HCT116 (cell line): ENCODE data around the gene SDK2. TPM values are rescaled to one million over a fixed set of nuclear protein-coding genes. Genes with fewer than 3 reads are reported as not detected.

ENCODE experiments used
- ATAC-seq: fragments of 200-7000 bp; cut with Tn5 transposase; 2 replicates; pipeline ENCODE4 v1.9.1; 2020; ENCODE audit warnings: mild to moderate bottlenecking, moderate library complexity
- BruUV-seq: library from RNA; stranded (reverse); fragments of 400-500 nt; replicated peaks from 2 replicates; lab custom pipeline; 2021; lab: Mats Ljungman, UMichigan
- CTCF ChIA-PET: fragments of 300-600 bp; sonication (Branson Sonifier 250); formaldehyde crosslinking; loops from one replicate; lab custom pipeline; 2021; ENCODE audit warnings: antibody characterized with exemption; lab: Charles Lee
- POLR2A ChIA-PET: fragments of 300-600, 350-600 bp; sonication (Branson Sonifier 250); formaldehyde crosslinking; loops from one replicate; lab custom pipeline; 2021; ENCODE audit warnings: antibody characterized with exemption; lab: Charles Lee
- RAD21 ChIA-PET, 2 experiments: fragments of 300-600 bp; sonication (Branson Sonifier 250); formaldehyde crosslinking; loops; one replicate each; lab custom pipeline; 2023; ENCODE audit warnings: low total read pairs in 2 of 2; ENCODE audit not compliant: uncharacterized antibody in 2 of 2, unreplicated experiment in 2 of 2, low non-redundant PET in 1 of 2; lab: Charles Lee
- DNase-seq: peaks from one replicate; pipeline ENCODE4 v3.0.0-alpha.2; 2010; ENCODE audit warnings: low read depth, low spot score
- H2AFZ ChIP-seq: fragments of 200-600 bp; shearing (Covaris generic), sonication (generic); 2 replicates; pipeline ENCODE4 v1.6.1; 2017; ENCODE audit warnings: low read depth, mixed run types, mixed read lengths, antibody characterized with exemption, low read length; ENCODE audit not compliant: poor library complexity, severe bottlenecking
- H3K27ac ChIP-seq: 2 replicates; pipeline ENCODE4 v1.5.1; 2012; ENCODE audit warnings: low read depth, low read length
- H3K27me3 ChIP-seq: fragments of 200-600 bp; sonication (generic); 2 replicates; pipeline ENCODE4 v1.6.1; 2016; ENCODE audit warnings: mixed run types, low read length, mixed read lengths; ENCODE audit not compliant: insufficient read depth
- H3K36me3 ChIP-seq, 2 experiments: fragments of 200-500 bp in 1 of 2; fragments of 200-600 bp in 1 of 2; sonication (Bioruptor generic) in 1 of 2; sonication (generic) in 1 of 2; 2 replicates each; pipeline versions ENCODE4 v1.5.1 to v1.6.1; 2014 to 2016; ENCODE audit warnings: low read length in 2 of 2, inconsistent platforms in 1 of 2, mixed read lengths in 1 of 2, mixed run types in 1 of 2; ENCODE audit not compliant: insufficient read depth in 2 of 2, control insufficient read depth in 1 of 2
- H3K4me1 ChIP-seq, 2 experiments: fragments of 200-600 bp in 1 of 2; sonication (generic) in 1 of 2; 2 replicates each; pipeline versions ENCODE4 v1.5.1 to v1.6.1; 2012 to 2017; ENCODE audit warnings: low read length in 2 of 2, inconsistent platforms in 1 of 2, mild to moderate bottlenecking in 1 of 2, mixed read lengths in 1 of 2, mixed run types in 1 of 2, moderate library complexity in 1 of 2; ENCODE audit not compliant: insufficient read depth in 2 of 2, control insufficient read depth in 1 of 2
- H3K4me2 ChIP-seq: fragments of 200-600 bp; sonication (generic); 2 replicates; pipeline ENCODE4 v1.6.1; 2017; ENCODE audit warnings: mixed run types, low read length, mixed read lengths
- H3K4me3 ChIP-seq, 2 experiments: fragments of 200-600 bp in 1 of 2; sonication (generic) in 1 of 2; replicated peaks in 1 of 2; 2 replicates each; pipeline ENCODE4 v1.5.1; 2011 to 2016; ENCODE audit warnings: low read length in 2 of 2, control low read depth in 1 of 2, low read depth in 1 of 2, mild to moderate bottlenecking in 1 of 2, mixed read lengths in 1 of 2, mixed run types in 1 of 2
- H3K79me2 ChIP-seq: fragments of 200-600 bp; sonication (generic); 2 replicates; pipeline ENCODE4 v1.6.1; 2017; ENCODE audit warnings: mild to moderate bottlenecking, mixed run types, low read length, moderate library complexity, mixed read lengths; ENCODE audit not compliant: insufficient read depth
- H3K9ac ChIP-seq: fragments of 200-600 bp; sonication (generic); 2 replicates; pipeline ENCODE4 v1.6.1; 2016; ENCODE audit warnings: low read length, mixed read lengths
- H3K9me2 ChIP-seq: fragments of 200-600 bp; sonication (generic), shearing (Covaris generic); 2 replicates; pipeline ENCODE4 v1.6.1; 2017; ENCODE audit warnings: mixed run types, mild to moderate bottlenecking, moderate library complexity; ENCODE audit not compliant: insufficient read depth
- H3K9me3 ChIP-seq, 2 experiments: fragments of 200-500 bp in 1 of 2; fragments of 200-600 bp in 1 of 2; sonication (Bioruptor generic) in 1 of 2; sonication (generic) in 1 of 2; 2 replicates each; pipeline ENCODE4 v1.6.1; 2014 to 2017; ENCODE audit warnings: low read length in 2 of 2, mixed read lengths in 2 of 2, inconsistent platforms in 1 of 2, low read depth in 1 of 2, mild to moderate bottlenecking in 1 of 2, mixed run types in 1 of 2, moderate library complexity in 1 of 2; ENCODE audit not compliant: control insufficient read depth in 1 of 2, insufficient read depth in 1 of 2
- H4K20me1 ChIP-seq: fragments of 200-600 bp; sonication (generic), shearing (Covaris generic); 2 replicates; pipeline ENCODE4 v1.6.1; 2017; ENCODE audit warnings: mixed run types, mild to moderate bottlenecking, moderate library complexity; ENCODE audit not compliant: insufficient read depth
- CBX3 ChIP-seq: IDR thresholded peaks from 2 replicates; pipeline ENCODE4 v1.6.1; 2012; ENCODE audit warnings: low read depth
- CEBPB ChIP-seq: IDR thresholded peaks from 2 replicates; pipeline ENCODE4 v1.6.1; 2012; ENCODE audit warnings: low read depth
- ELF1 ChIP-seq: IDR thresholded peaks from 2 replicates; pipeline ENCODE4 v1.6.1; 2012; ENCODE audit warnings: low read depth, borderline replicate concordance
- FOSL1 ChIP-seq: IDR thresholded peaks from 2 replicates; pipeline ENCODE4 v1.6.1; 2012; ENCODE audit warnings: low read depth
- JUND ChIP-seq: IDR thresholded peaks from 2 replicates; pipeline ENCODE4 v1.6.1; 2012
- MAX ChIP-seq: IDR thresholded peaks from 2 replicates; pipeline ENCODE4 v1.6.1; 2012
- POLR2A ChIP-seq: IDR thresholded peaks from 2 replicates; pipeline ENCODE4 v1.7.0; 2011; ENCODE audit warnings: borderline replicate concordance; ENCODE audit not compliant: insufficient read depth, insufficient read length; ENCODE audit errors: extremely low read depth
- RAD21 ChIP-seq: IDR thresholded peaks from 2 replicates; pipeline ENCODE4 v1.6.1; 2012; ENCODE audit warnings: low read depth, mild to moderate bottlenecking
- REST ChIP-seq: IDR thresholded peaks from 2 replicates; pipeline ENCODE4 v1.6.1; 2012; ENCODE audit warnings: low read depth
- SIN3A ChIP-seq: IDR thresholded peaks from 2 replicates; pipeline ENCODE4 v1.6.1; 2012; ENCODE audit warnings: low read depth
- SP1 ChIP-seq: IDR thresholded peaks from 2 replicates; pipeline ENCODE4 v1.6.1; 2012; ENCODE audit warnings: low read depth
- YY1 ChIP-seq: IDR thresholded peaks from 2 replicates; pipeline ENCODE4 v1.6.1; 2011; ENCODE audit warnings: low read length, low read depth, moderate library complexity, mild to moderate bottlenecking; ENCODE audit not compliant: insufficient replicate concordance; ENCODE audit errors: extremely low read depth
- ZBTB33 ChIP-seq: IDR thresholded peaks from 2 replicates; pipeline ENCODE4 v1.6.1; 2011; ENCODE audit warnings: mild to moderate bottlenecking, low read length, moderate library complexity; ENCODE audit not compliant: insufficient replicate concordance; ENCODE audit errors: extremely low read depth
- intact Hi-C: fragments of 100-400 bp; cut with micrococcal nuclease; formaldehyde crosslinking; loops from 2 replicates; pipeline ENCODE4 v1.10.0; 2022
- total RNA-seq: library from RNA; stranded (reverse); gene quantifications from one replicate; pipeline ENCODE4 v1.2.1, GENCODE V29; 2021; ENCODE audit not compliant: unreplicated experiment

SDK2 gene
- total RNA-seq, 1 experiment from 2014 or later: 0.10 TPM

GRCh38 chr17:73588891-73589290 is 55.4 kb downstream of the SDK2 start:
- POLR2A ChIA-PET: no interaction called here
- intact Hi-C loops: no loop called here

More at GRCh38 chr17:73588891-73589290, 55.4 kb downstream of the SDK2 start:
- Histone ChIP-seq H3K4me1 (peaks cover 2 to 10% of the 10 kb centered on the region in 2 experiments; a peak in 3 of 4 replicates), H3K9me2 (no peaks in the 10 kb centered on the region), H3K9me3 (no peaks in the 10 kb centered on the region), H4K20me1 (no peaks in the 10 kb centered on the region), H3K79me2 (no peaks in the 10 kb centered on the region), H3K9ac (no peak overlapping the region), H3K4me3 (no peak overlapping the region), H3K27me3 (peaks cover 7% of the 10 kb centered on the region; the same call in 1 of the 2 replicates), H3K4me2 (no peak overlapping the region), H3K36me3 (no peaks in the 10 kb centered on the region), H3K27ac (no peak overlapping the region), H2AFZ (no peak overlapping the region)
- DNase-seq: no peak
- ChIA-PET RAD21 (interaction anchor here in 1 of 2 experiments (0.6 kb wide), 1 partner anchor 112 kb away, joined by 4 read pairs; no protein-coding TSS in a partner anchor), CTCF (no interaction called here)
- no peak for ATAC-seq
- TF ChIP-seq SP1: no peak
- no peak for TF ChIP-seq MAX
- no peak for TF ChIP-seq YY1
- no peak for TF ChIP-seq CBX3
- no peak for TF ChIP-seq REST
- TF ChIP-seq POLR2A: no peak
- no peak for TF ChIP-seq SIN3A
- no peak for TF ChIP-seq ZBTB33
- TF ChIP-seq FOSL1: no peak
- no peak for TF ChIP-seq RAD21
- no peak for TF ChIP-seq CEBPB
- no peak for TF ChIP-seq ELF1
- TF ChIP-seq JUND: no peak
- no TSS peak for BruUV-seq
